Activated CD4-positive, alpha-beta T cell treated with anti-CD3 and anti-CD28 coated beads, Interleukin-10, Interleukin-2, amounts not matched to agents 100 ng/mL and 50 ng/mL, durations not matched to agents 16 hours and 8 hours (primary cell): ENCODE measurements around the gene DUSP2.
"Not testable (repeated sequence)": the region's sequence is repeated elsewhere in the genome, so short reads cannot be mapped to it uniquely, and the experiment has no call there.

Experiments used
- DNase-seq: peaks from one replicate; pipeline ENCODE4 v3.0.0-alpha.2; 2020

The DUSP2 gene

GRCh38 chr2:96161898-96162297 is 16.7 kb upstream of the DUSP2 start:
- DNase-seq = peak; percentile 42

DNA sequence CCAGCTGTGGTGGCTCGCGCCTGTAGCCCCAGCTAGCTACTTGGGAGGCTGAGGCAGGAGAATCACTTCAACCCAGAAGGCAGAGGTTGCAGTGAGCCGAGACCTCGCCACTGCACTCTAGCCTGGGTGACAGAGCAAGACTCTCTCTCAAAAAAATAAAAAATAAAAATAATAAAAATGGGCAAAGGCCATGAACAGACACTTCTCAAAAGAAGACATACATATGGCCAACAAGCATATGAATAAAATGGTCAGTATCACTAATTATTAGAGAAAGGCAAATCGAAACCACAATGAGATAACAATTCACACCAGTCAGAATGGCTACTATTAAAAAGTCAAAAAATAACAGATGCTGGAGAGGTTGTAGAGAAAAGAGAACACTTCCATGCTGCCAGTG is 15.1 kb upstream of the DUSP2 start:
- DNase-seq = not testable (repeated sequence)

DNA sequence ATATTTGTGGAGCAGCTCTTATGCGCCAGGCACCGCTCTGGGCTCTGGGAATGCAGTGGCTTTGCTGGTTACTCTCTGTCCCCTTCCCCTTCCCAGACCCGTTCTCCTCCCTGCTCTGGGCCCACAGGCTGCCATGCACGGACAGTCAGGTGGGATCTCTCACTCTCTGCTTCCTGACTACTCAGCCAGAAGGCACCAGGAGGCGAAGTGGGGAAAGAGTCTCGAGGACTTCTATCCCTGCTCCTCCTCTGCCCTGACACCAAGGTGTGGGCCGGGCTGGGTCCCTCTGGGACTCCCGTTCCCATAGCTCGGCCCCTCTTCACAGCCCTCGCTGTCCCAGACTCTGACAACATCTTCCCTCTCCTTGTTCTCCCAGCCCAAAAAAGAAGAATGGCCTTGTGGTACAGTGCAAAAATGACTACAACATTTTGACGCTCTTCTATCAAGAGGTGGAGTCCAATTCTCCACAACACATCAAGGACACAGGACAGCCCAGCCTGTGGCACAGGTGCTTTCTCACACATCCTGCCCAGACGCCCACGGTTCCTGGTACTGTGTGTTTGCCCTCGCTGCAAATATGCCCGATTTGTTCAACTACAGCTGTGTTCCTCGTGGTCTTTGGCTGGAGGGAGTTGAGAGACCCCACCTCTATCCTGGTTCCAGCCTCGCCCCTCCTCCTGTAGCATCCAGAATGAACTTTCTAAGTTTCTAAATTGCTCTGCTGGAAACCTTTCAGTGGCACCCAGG is 14.0 kb upstream of the DUSP2 start:
- DNase-seq = peak; percentile 67

GRCh38 chr2:96158554-96158940 is 13.3 kb upstream of the DUSP2 start:
- DNase-seq = no peak

GRCh38 chr2:96157649-96158553 is 12.7 kb upstream of the DUSP2 start:
- DNase-seq = peak; percentile 93

DNA sequence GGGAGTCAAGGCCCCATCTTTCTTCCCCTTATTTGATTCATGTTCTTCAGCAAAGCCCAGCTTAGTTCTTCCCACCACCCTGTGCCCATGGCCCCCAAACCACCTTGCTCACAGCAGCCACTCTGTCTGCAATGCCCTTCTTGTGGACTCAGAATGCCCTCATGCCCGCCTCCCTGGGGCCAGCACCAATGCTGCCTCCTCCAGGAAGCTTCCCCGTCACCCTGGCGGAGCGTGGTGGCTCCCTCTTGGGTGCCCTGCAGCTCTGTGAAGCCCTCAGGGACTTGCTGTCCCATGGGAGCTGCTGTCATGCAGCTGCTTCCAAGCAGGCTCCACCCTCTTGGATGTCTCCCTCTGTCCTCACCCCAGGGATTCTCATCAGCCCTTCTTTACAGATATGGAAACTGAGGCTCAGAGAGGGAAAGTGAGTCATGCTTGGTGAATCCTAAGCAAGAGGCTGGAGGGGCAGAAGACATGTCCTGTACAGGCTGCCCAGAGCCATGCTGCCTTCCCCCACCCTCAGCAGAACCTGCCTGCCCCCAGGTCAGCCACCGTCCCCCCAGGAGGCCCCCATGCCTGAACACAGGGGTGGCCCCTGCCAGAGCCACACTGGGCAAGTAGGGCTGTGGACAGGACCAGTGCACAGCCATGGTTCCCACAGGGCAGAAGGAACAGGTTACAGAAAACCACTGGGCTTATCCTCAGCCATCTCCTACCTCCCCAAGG is 11.8 kb upstream of the DUSP2 start:
- DNase-seq = peak; percentile 28

GRCh38 chr2:96156011-96156820 is 11.0 kb upstream of the DUSP2 start:
- DNase-seq = peak; percentile 82

- no peak for DNase-seq
Observed at GRCh38 chr2:96154506-96155380, 9.5 kb upstream of the DUSP2 start.

- no peak for DNase-seq
Observed at GRCh38 chr2:96153991-96154431, 8.8 kb upstream of the DUSP2 start.

DNA sequence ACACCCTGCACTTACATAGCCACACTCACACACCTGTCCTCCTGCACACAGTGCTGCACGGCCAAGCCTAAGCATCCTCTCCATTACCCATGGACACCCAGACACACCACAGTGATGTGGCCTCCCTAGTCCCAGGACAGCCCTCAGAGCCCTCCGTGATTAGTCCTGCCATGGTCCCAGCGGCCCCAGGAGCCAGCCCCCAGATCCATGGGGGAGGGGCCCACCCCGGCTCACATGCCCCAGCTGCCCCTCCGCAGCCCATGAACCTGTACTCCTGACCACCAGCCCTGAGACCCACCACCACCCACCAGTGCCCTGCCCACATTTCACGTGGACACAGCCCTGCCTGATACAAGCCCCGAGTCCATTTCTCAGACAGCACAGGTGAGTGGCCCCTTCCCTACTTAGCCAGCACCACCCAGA is 8.1 kb upstream of the DUSP2 start:
- DNase-seq = no peak

- no peak for DNase-seq
Observed at GRCh38 chr2:96152304-96153161, 7.3 kb upstream of the DUSP2 start.

DNA sequence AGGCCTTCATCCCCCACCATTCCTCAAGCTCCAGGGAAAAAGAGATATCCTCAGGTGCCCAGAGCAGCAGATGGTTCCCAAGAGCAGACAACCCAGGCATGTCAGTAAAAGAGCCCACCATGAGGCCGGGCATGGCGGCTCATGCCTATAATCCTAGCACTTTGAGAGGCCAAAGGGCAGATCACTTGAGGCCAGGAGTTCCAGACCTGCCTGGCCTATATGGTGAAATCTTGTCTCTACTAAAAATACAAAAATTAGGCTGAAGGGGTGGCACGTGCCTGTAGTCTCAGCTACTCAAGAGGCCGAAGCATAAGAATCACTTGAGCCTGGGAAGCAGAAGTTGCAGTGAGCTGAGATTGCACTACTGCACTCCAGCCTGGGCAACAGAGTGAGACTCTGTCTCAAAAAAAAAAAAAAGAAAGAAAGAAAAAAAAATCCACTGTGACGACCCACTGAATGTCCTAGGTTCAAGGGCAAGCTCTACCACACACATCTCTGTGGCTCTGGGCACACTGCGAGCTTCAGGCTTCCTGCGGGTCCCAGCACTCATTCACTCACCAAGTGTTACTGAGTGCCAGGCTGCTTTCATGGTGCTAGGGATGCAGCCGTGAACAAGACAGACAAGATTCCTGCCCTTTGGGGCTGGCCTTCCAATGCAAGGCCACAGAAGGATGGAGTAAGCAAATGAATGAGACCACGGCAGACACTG is 6.5 kb upstream of the DUSP2 start:
- DNase-seq = no peak

GRCh38 chr2:96150791-96151594 is 5.8 kb upstream of the DUSP2 start:
- DNase-seq = no peak

DNA sequence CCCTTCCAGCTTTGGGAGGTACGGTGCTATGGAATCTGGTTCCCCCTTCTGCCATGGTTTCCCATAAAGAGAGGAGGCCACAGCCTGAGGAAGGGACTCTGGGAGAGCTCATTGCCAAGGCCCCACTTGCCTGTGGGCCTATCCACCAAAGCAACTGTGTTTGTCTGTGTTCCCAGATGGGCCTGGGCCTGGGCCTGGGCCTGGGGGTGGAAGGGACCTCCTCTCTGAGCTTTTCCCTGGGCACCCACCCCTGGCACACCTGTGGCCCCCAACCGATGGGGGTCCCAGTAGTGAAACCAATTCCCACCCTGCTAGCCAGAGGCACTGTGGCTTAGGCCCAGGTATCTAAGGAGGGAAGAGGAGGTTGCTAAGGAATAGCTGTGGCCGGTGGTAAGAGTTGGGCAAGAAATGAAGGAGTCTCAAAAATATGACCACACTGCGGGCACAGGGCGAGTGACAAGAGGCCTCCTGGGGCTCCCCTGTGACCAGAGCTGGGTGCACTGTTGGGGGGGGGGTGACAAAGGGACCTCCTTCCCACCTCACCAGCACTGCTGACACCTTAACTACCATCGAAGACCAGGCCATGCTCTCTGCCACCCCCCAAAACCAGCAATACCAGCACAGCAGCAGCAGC is 4.9 kb upstream of the DUSP2 start:
- DNase-seq = no peak

GRCh38 chr2:96148410-96149217 is 3.4 kb upstream of the DUSP2 start:
- DNase-seq = peak; percentile 98

DNA sequence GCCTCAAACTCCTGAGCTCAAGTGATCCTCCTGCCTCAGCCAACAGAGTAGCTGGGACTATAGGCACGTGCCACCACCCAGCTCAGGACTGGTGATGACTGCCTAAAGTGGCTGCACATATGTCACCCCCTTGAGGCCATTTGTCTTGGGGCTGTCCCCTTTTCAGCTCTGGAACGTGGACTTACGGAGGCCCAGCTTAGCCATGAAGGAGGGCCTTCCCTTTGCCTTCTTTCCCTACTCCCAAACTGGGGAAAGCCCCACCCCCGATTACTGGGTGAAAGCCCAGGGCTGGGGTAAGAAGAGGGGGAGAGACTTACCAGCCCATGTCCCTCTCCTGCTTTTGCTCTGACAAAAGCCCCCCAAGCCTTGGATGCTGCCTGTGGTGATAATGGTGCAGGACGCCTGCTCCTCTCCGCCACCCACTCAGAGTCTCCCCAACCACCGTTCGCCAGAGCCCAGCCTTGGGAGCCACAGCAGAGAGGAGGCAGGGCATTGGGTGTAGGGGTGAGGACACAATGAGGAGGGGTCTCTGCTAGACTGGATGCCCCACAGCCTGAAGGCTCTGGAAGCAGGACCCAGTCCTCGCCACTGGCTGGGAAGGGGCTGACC is 2.5 kb upstream of the DUSP2 start:
- DNase-seq = peak; percentile 31
